Measurements from ENCODE around the gene EFHC1. TPM values are rescaled to one million over a fixed set of nuclear protein-coding genes. Genes with fewer than 3 reads are reported as not detected.

The EFHC1 gene
- total RNA-seq, 1 experiment from 2014 or later, result 24.6 TPM

DNA sequence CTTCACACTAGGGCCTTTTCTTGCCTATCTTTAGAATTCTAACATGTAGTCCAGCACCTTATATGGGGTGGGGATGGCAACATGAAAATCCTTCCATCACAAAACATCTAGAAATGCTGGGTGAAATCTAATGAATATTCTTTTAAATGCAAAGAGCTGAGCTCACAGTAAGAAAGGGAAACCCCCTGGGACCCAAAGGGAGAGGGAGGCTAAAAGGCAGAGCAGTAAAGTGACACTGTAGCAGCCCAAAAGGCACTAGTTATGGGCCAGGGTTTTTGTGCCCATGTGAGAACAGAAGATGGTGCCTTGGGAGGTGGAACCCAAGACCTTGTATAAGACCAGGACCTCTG, 90.0 kb downstream of the EFHC1 start:
- in situ Hi-C loops (cut with HindIII; ENCODE audit: low pct_unique_long_range_greater_than_20kb, low sequenced_read_pairs), result no loop called here
- Histone ChIP-seq H3K27me3 (ENCODE audit: control insufficient read depth, insufficient read depth, low read length) (no peaks in the 10 kb centered on the region), H3K27ac (ENCODE audit: low read length) (no peak overlapping the region), H3K4me3 (ENCODE audit: low read depth in 2 of 2, low read length in 2 of 2) (no peak overlapping the region), H3K36me3 (ENCODE audit: control insufficient read depth, insufficient read depth, low read length) (peaks cover 14% of the 10 kb centered on the region), H3K9me3 (ENCODE audit: control insufficient read depth, insufficient read depth, low read depth, low read length) (no peaks in the 10 kb centered on the region), H3K4me1 (ENCODE audit: control insufficient read depth, insufficient read depth, low read length) (peaks cover 11% of the 10 kb centered on the region)
- TF ChIP-seq TCF7L2 (IDR thresholded peaks at IDR 0.05; ENCODE audit: low read depth, low read length) (no peak), SIN3A (IDR thresholded peaks at IDR 0.05; ENCODE audit: borderline replicate concordance, insufficient read depth, low read depth, low read length) (no peak), POLR2AphosphoS5 (IDR thresholded peaks at IDR 0.05; ENCODE audit: low read depth, low read length) (no peak)
- TF ChIP-seq, protein P1, sequence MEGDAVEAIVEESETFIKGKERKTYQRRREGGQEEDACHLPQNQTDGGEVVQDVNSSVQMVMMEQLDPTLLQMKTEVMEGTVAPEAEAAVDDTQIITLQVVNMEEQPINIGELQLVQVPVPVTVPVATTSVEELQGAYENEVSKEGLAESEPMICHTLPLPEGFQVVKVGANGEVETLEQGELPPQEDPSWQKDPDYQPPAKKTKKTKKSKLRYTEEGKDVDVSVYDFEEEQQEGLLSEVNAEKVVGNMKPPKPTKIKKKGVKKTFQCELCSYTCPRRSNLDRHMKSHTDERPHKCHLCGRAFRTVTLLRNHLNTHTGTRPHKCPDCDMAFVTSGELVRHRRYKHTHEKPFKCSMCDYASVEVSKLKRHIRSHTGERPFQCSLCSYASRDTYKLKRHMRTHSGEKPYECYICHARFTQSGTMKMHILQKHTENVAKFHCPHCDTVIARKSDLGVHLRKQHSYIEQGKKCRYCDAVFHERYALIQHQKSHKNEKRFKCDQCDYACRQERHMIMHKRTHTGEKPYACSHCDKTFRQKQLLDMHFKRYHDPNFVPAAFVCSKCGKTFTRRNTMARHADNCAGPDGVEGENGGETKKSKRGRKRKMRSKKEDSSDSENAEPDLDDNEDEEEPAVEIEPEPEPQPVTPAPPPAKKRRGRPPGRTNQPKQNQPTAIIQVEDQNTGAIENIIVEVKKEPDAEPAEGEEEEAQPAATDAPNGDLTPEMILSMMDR (IDR thresholded peaks at IDR 0.05), result no peak
- TF ChIP-seq, protein P2, sequence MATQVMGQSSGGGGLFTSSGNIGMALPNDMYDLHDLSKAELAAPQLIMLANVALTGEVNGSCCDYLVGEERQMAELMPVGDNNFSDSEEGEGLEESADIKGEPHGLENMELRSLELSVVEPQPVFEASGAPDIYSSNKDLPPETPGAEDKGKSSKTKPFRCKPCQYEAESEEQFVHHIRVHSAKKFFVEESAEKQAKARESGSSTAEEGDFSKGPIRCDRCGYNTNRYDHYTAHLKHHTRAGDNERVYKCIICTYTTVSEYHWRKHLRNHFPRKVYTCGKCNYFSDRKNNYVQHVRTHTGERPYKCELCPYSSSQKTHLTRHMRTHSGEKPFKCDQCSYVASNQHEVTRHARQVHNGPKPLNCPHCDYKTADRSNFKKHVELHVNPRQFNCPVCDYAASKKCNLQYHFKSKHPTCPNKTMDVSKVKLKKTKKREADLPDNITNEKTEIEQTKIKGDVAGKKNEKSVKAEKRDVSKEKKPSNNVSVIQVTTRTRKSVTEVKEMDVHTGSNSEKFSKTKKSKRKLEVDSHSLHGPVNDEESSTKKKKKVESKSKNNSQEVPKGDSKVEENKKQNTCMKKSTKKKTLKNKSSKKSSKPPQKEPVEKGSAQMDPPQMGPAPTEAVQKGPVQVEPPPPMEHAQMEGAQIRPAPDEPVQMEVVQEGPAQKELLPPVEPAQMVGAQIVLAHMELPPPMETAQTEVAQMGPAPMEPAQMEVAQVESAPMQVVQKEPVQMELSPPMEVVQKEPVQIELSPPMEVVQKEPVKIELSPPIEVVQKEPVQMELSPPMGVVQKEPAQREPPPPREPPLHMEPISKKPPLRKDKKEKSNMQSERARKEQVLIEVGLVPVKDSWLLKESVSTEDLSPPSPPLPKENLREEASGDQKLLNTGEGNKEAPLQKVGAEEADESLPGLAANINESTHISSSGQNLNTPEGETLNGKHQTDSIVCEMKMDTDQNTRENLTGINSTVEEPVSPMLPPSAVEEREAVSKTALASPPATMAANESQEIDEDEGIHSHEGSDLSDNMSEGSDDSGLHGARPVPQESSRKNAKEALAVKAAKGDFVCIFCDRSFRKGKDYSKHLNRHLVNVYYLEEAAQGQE (IDR thresholded peaks at IDR 0.05; ENCODE audit: insufficient read depth in 1 of 2, low read depth in 2 of 2, low read length in 1 of 2), result no peak
- POLR2A ChIA-PET, result no interaction called here
- intact Hi-C loops (cut with micrococcal nuclease; ENCODE audit: unreplicated experiment), result no loop called here
- ATAC-seq (no peak), DNase-seq (ENCODE audit: low read depth, low spot score) (no peak)
- CTCF ChIA-PET, result no interaction called here
- BruUV-seq (replicated peaks), result no TSS peak

DNA sequence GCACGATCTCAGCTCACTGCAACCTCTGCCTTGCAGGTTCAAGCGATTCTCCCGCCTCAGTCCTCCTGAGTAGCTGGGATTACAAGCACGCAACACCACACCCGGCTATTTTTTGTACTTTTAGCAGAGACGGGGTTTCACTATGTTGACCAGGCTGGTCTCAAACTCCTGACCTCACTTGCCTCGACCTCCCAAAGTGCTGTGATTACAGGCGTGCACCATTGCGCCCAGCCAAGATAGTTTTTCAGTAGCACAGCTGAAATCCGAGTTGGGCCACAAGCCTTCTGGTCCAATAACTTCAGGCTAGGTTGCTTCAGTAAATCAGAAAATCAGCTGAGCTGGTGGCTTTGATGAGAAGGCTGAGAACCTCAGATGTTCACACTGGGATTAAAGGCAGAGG, 91.0 kb downstream of the EFHC1 start:
- H3K36me3 ChIP-seq (ENCODE audit: control insufficient read depth, insufficient read depth, low read length), result peaks cover 14% of the 10 kb centered on the region
- no peaks in the 10 kb centered on the region for H3K27me3 ChIP-seq (ENCODE audit: control insufficient read depth, insufficient read depth, low read length)
- H3K4me3 ChIP-seq (ENCODE audit: low read depth in 2 of 2, low read length in 2 of 2), result no peak overlapping the region
- no peak for TF ChIP-seq TCF7L2 (IDR thresholded peaks at IDR 0.05; ENCODE audit: low read depth, low read length)
- TF ChIP-seq SIN3A (IDR thresholded peaks at IDR 0.05; ENCODE audit: borderline replicate concordance, insufficient read depth, low read depth, low read length), result no peak
- no peak for TF ChIP-seq POLR2AphosphoS5 (IDR thresholded peaks at IDR 0.05; ENCODE audit: low read depth, low read length)
- TF ChIP-seq, protein P1 (IDR thresholded peaks at IDR 0.05), result no peak
- TF ChIP-seq, protein P2 (IDR thresholded peaks at IDR 0.05; ENCODE audit: insufficient read depth in 1 of 2, low read depth in 2 of 2, low read length in 1 of 2), result no peak
- BruUV-seq (replicated peaks), result no TSS peak
- POLR2A ChIA-PET, result no interaction called here
- peaks cover 17% of the 10 kb centered on the region for H3K4me1 ChIP-seq (ENCODE audit: control insufficient read depth, insufficient read depth, low read length)
- ATAC-seq, result no peak
- in situ Hi-C loops (cut with HindIII; ENCODE audit: low pct_unique_long_range_greater_than_20kb, low sequenced_read_pairs), result no loop called here
- DNase-seq (ENCODE audit: low read depth, low spot score), result no peak
- H3K27ac ChIP-seq (ENCODE audit: low read length), result no peak overlapping the region
- no peaks in the 10 kb centered on the region for H3K9me3 ChIP-seq (ENCODE audit: control insufficient read depth, insufficient read depth, low read depth, low read length)
- intact Hi-C loops (cut with micrococcal nuclease; ENCODE audit: unreplicated experiment), result no loop called here
- CTCF ChIA-PET, result no interaction called here

Measured in Panc1 (cell line).